ENCODE measurements around the gene PALM3.

DNA sequence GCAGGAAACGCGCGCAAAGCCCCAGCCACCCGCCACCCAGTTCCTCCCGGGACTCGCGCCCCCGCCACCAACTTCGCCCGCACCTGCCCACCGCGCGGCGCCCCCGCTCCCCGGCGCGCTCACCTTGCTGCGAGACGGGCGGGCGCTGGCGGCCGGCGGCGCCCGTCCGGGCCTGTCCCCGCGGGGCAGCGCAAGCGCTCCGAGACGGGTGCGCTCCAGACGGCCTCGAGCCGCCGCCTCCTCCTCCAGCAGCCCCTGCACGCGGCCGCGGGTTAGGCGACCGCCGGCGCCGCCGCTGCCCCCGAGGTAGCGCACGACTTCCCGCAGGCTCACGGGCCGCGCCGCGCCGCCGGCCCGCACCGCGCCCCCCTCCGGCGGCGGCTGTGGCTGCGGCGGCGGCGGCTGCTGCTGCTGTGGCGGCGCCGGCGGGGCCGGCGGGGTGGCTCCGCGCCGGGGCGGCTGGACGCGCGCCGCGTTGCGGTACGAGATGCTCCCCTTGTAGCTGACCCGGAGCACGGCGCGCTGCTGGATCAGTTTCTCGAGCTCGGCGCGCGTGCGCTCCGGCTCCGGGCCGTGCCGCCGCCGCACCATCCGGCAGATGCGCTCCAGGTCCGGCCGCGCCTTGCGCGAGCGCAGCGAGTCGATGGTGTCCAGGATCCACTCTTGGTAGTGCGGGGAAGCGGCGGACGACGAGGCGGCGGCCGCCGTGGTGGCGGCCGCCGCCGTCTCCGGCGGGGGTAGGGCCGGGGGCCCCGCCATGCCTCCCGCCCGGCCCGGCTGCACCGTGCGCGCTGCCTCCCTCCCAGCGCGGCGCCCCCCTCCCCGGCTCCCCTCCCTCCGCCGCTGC lies 28.0 kb upstream of the PALM3 start:
- no peak for TF ChIP-seq POLR2AphosphoS5 (IDR thresholded peaks at IDR 0.05)
- no peak for TF ChIP-seq CTCF (IDR thresholded peaks at IDR 0.05)
